NCI-H1436 treated with DMSO at 0.1 percent for 48 hours (cell line): ENCODE measurements around the gene RNLS.

ENCODE experiments used
- DNase-seq: peaks from one replicate; lab custom pipeline; 2025; lab: John Stamatoyannopoulos, UW

RNLS gene

GRCh38 chr10:88256886-88257285 is 326.2 kb downstream of the RNLS start:
- no peak for DNase-seq

- no peak for DNase-seq
Measured at GRCh38 chr10:88256013-88256680, 327.0 kb downstream of the RNLS start.

- DNase-seq, result no peak
Measured at GRCh38 chr10:88254091-88254490, 329.0 kb downstream of the RNLS start.

GRCh38 chr10:88253622-88254021 is 329.5 kb downstream of the RNLS start:
- no peak for DNase-seq

GRCh38 chr10:88253128-88253527 is 330.0 kb downstream of the RNLS start:
- DNase-seq, result no peak

- DNase-seq, result no peak
Measured at GRCh38 chr10:88249450-88249849, 333.7 kb downstream of the RNLS start.

- DNase-seq, result no peak
Measured at GRCh38 chr10:88246675-88247074, 336.4 kb downstream of the RNLS start.

- DNase-seq, result no peak
Measured at GRCh38 chr10:88245974-88246511, 337.1 kb downstream of the RNLS start.

GRCh38 chr10:88244781-88245625 is 338.1 kb downstream of the RNLS start:
- DNase-seq, result no peak

- DNase-seq, result no peak
Measured at GRCh38 chr10:88243836-88244730, 339.0 kb downstream of the RNLS start.

- no peak for DNase-seq
Measured at GRCh38 chr10:88243202-88243744, 339.8 kb downstream of the RNLS start.

GRCh38 chr10:88241501-88241900 is 341.6 kb downstream of the RNLS start:
- no peak for DNase-seq

GRCh38 chr10:88239212-88239611 is 343.9 kb downstream of the RNLS start:
- no peak for DNase-seq

GRCh38 chr10:88238615-88238914 is 344.6 kb downstream of the RNLS start:
- no peak for DNase-seq

- DNase-seq, result no peak
Measured at GRCh38 chr10:88237896-88238614, 345.1 kb downstream of the RNLS start.

GRCh38 chr10:88236121-88236743 is 346.9 kb downstream of the RNLS start:
- DNase-seq, result no peak

- no peak for DNase-seq
Measured at GRCh38 chr10:88234297-88234696, 348.8 kb downstream of the RNLS start.

- DNase-seq, result no peak
Measured at GRCh38 chr10:88233870-88234269, 349.2 kb downstream of the RNLS start.

- no peak for DNase-seq
Measured at GRCh38 chr10:88232983-88233543, 350.1 kb downstream of the RNLS start.

GRCh38 chr10:88232029-88232895 is 350.9 kb downstream of the RNLS start:
- DNase-seq, result no peak
